Activated CD8-positive, alpha-beta T cell treated with anti-CD3 and anti-CD28 coated beads for 36 hours (primary cell): ENCODE results near the gene SSBP1. TPM values are rescaled to one million over a fixed set of nuclear protein-coding genes. Genes with fewer than 3 reads are reported as not detected.
"Not testable (repeated sequence)": the region's sequence is repeated elsewhere in the genome, so short reads cannot be mapped to it uniquely, and the experiment has no call there.

Experiments
- ATAC-seq: fragments of 200-7000 bp; cut with Tn5 transposase; one replicate; pipeline ENCODE4 v1.10.0; 2021; ENCODE audit warnings: mild to moderate bottlenecking, moderate library complexity
- CTCF ChIA-PET: fragments of 350-600 bp; sonication (Branson Sonifier 250); formaldehyde crosslinking; loops from one replicate; lab custom pipeline; 2021; ENCODE audit warnings: antibody characterized with exemption; lab: Charles Lee
- POLR2A ChIA-PET: fragments of 350-600 bp; sonication (Branson Sonifier 250); formaldehyde crosslinking; loops from one replicate; lab custom pipeline; 2021; ENCODE audit warnings: antibody characterized with exemption; lab: Charles Lee
- DNase-seq: peaks from one replicate; pipeline ENCODE4 v3.0.0-alpha.2; 2020
- H3K27ac Mint-ChIP-seq: one replicate; pipeline ENCODE4 v1.8.0; 2021; ENCODE audit warnings: mild to moderate bottlenecking, mixed read lengths
- H3K27me3 Mint-ChIP-seq: one replicate; pipeline ENCODE4 v1.8.0; 2021; ENCODE audit warnings: mixed read lengths
- H3K36me3 Mint-ChIP-seq: one replicate; pipeline ENCODE4 v1.8.0; 2021; ENCODE audit warnings: low read depth, mixed read lengths
- H3K4me1 Mint-ChIP-seq: one replicate; pipeline ENCODE4 v1.8.0; 2021; ENCODE audit warnings: low read depth, mixed read lengths
- H3K4me3 Mint-ChIP-seq: one replicate; pipeline ENCODE4 v1.8.0; 2021; ENCODE audit warnings: mild to moderate bottlenecking, moderate library complexity, mixed read lengths
- H3K9me3 Mint-ChIP-seq: one replicate; pipeline ENCODE4 v1.8.0; 2021; ENCODE audit warnings: mixed read lengths
- intact Hi-C: fragments of 100-400 bp; cut with micrococcal nuclease; formaldehyde crosslinking; loops from one replicate; pipeline ENCODE4 v1.10.0; 2022
- total RNA-seq, 2 experiments: library from RNA; stranded (reverse); gene quantifications; one replicate each; pipeline ENCODE4 v1.2.3, GENCODE V29; 2021
- TF ChIP-seq, protein P1 (sequence below): fragments of 200-600 bp; IDR thresholded peaks from one replicate; pipeline ENCODE4 v1.8.0; 2022; ENCODE audit warnings: antibody characterized with exemption, mild to moderate bottlenecking

Gene SSBP1
- total RNA-seq, 2 experiments from 2014 or later: 247 to 249 TPM

DNA sequence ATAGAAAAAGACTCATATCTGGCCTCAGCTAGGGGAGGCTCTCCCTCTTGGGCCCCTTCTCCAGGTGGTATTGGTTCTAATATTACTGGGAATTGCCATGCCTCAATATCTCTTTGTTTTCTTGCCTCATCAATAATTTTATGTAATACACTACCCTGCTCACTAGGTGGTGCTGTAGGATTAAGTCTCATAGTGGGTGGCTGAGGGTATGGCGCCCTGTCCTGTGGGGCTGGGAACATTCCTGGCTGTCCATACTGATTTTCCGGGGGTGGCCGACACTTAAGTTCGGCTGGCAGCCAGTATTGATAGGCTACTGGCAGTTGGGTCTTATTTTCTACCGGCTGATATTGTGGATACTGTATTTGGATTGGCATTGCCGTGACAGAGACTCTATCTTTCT is 16.8 kb downstream of the SSBP1 start:
- CTCF ChIA-PET: interaction anchor here (1.5 kb wide), 1 partner anchor 13 kb away, joined by 7 read pairs; no protein-coding TSS in a partner anchor
- DNase-seq (peak; percentile 5), ATAC-seq (no peak)
- H3K9me3 Mint-ChIP-seq: peaks cover 20% of the 10 kb centered on the region
- TF ChIP-seq, protein P1, sequence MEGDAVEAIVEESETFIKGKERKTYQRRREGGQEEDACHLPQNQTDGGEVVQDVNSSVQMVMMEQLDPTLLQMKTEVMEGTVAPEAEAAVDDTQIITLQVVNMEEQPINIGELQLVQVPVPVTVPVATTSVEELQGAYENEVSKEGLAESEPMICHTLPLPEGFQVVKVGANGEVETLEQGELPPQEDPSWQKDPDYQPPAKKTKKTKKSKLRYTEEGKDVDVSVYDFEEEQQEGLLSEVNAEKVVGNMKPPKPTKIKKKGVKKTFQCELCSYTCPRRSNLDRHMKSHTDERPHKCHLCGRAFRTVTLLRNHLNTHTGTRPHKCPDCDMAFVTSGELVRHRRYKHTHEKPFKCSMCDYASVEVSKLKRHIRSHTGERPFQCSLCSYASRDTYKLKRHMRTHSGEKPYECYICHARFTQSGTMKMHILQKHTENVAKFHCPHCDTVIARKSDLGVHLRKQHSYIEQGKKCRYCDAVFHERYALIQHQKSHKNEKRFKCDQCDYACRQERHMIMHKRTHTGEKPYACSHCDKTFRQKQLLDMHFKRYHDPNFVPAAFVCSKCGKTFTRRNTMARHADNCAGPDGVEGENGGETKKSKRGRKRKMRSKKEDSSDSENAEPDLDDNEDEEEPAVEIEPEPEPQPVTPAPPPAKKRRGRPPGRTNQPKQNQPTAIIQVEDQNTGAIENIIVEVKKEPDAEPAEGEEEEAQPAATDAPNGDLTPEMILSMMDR: peak; percentile 61
- no peaks in the 10 kb centered on the region for H3K27me3 Mint-ChIP-seq
- no peak overlapping the region for H3K27ac Mint-ChIP-seq
- no peaks in the 10 kb centered on the region for H3K4me1 Mint-ChIP-seq
- no peak overlapping the region for H3K4me3 Mint-ChIP-seq
- POLR2A ChIA-PET: no interaction called here
- intact Hi-C loops: no loop called here
- peaks cover 74% of the 10 kb centered on the region for H3K36me3 Mint-ChIP-seq

DNA sequence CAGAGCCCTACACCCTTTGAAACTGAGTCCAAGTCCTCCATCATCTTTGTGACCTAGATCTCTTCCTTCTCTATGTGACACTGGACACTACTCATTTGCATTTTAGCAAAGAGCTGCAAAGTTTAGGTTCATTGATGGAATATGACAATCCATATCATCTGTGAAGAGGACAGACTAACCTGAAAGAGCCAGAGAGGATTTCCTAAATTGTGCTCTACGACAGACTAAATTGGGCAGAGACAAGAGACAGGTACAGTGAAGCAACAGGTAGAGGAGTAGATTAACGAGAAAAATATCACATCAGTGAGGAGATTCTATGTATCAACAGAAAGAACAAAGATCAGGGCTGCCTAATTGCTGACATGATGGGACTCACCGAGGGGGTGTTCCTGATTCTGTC is 25.6 kb downstream of the SSBP1 start, which contains the start of gene TAS2R3:
Gene TAS2R3 (plus strand): TSS at position 301 of the 400 bp plus-strand sequence. CDS start 62 bp downstream, at position 363.
- H3K27me3 Mint-ChIP-seq: no peaks in the 10 kb centered on the region
- no peaks in the 10 kb centered on the region for H3K9me3 Mint-ChIP-seq
- POLR2A ChIA-PET: interaction anchor here (1.1 kb wide), 1 partner anchor 22 kb away, joined by 3 read pairs; no protein-coding TSS in a partner anchor
- no peak for ATAC-seq
- CTCF ChIA-PET: interaction anchor here (1.1 to 1.8 kb wide), 4 partner anchors 10 to 109 kb away, joined by 4 to 6 read pairs (median 4); no protein-coding TSS in a partner anchor
- H3K36me3 Mint-ChIP-seq: peaks cover 53% of the 10 kb centered on the region
- TF ChIP-seq, protein P1: no peak
- H3K4me3 Mint-ChIP-seq: no peak within 1 kb of the TSS
- no peak within 1 kb of the TSS for H3K27ac Mint-ChIP-seq
- H3K4me1 Mint-ChIP-seq: no peaks in the 10 kb centered on the region
- intact Hi-C loops: no loop called here
- DNase-seq: no peak

DNA sequence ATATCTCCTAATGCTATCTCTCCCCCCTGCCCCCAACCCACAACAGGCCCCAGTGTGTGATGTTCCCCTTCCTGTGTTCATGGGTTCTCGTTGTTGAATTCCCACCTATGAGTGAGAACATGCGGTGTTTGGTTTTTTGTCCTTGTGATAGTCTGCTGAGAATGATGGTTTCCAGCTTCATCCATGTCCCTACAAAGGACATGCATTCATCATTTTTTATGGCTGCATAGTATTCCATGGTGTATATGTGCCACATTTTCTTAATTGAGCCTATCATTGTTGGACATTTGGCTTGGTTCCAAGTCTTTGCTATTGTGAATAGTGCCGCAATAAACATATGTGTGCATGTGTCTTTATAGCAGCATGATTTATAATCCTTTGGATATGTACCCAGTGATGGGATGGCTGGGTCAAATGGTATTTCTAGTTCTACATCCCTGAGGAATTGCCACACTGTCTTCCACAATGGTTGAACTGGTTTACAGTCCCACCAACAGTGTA is 32.0 kb downstream of the SSBP1 start:
- CTCF ChIA-PET: not testable (repeated sequence)

DNA sequence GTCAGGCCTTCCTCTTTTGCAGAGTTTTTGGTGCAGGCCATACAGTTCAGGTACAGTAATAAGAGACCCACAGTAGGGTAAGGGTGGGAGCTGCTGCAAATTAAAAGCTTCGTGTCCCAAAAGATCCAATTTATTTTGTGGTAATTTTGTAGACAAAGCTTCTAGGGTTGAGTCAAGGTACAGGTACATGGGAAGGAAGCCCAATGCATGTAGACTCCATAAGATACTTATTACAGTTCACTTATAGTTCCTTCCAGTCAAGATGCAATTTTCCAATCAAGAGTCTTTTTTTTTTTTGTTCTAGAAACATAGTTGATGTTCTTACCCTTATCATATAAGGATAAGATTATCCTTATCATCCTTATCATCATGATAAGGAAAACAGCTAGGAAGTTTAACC is 38.2 kb downstream of the SSBP1 start, which contains the start of gene TAS2R4:
Gene TAS2R4 (plus strand): TSS at position 301 of the 400 bp plus-strand sequence. CDS start 1,815 bp downstream, outside the sequence.
- Mint-ChIP-seq H3K4me3 (no peak within 1 kb of the TSS), H3K27ac (no peak within 1 kb of the TSS), H3K4me1 (peaks cover 3% of the 10 kb centered on the region), H3K9me3 (no peaks in the 10 kb centered on the region), H3K36me3 (peaks cover 49% of the 10 kb centered on the region), H3K27me3 (no peaks in the 10 kb centered on the region)
- DNase-seq: no peak
- ATAC-seq: no peak
- ChIA-PET CTCF (interaction anchor here (2.1 kb wide), 1 partner anchor 10 kb away, joined by 12 read pairs; no protein-coding TSS in a partner anchor), POLR2A (no interaction called here)
- TF ChIP-seq, protein P1: no peak
- intact Hi-C loops: no loop called here

More for the DNA sequence above, 32.0 kb downstream of the SSBP1 start:
- ATAC-seq, H3K27me3 Mint-ChIP-seq, H3K27ac Mint-ChIP-seq, intact Hi-C loops, H3K4me3 Mint-ChIP-seq, DNase-seq, H3K9me3 Mint-ChIP-seq, H3K4me1 Mint-ChIP-seq, POLR2A ChIA-PET: not testable (repeated sequence)
- H3K36me3 Mint-ChIP-seq: peaks cover 50% of the 10 kb centered on the region

DNA sequence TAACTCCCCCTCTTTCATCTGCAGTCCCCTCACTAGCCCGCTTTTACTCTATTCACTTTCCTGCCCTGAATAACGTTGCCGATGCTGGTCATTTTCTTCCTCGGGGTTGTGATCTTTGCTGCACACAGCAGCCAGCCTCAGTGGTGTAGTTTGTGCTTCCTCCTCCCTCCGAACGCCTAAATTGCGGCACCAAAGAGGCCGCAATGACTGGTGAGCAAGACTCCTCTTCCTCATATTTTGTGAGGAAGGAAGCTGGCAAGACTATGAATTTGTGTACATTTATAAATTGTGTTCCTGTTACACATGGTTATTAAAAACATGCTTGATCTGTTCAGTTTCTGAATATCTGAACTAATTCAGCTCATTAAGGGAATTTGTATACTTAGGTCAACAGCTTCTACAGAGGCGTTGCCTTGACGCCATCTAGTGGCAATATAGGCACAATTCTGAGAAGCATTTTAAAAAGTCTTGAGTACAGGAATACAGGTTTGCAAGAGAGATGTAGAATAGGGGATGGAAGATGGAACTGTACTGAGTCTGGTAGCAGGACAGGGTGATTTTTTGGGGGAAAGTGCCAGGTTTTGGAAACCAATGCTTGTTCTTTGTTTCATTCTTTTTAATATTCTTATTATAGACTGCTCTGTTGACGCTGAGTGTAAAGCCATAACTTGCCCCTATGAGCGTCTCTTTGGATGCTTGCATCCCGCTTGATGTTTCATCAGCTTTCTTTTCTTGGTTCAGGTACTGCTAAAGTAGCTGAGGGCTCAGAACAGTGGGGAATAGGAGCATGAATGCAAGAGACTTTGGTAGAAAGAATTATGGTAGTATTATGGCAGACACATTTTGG is 47.8 kb downstream of the SSBP1 start:
- Mint-ChIP-seq H3K27ac (no peak overlapping the region), H3K4me3 (no peak overlapping the region), H3K27me3 (no peaks in the 10 kb centered on the region), H3K4me1 (no peaks in the 10 kb centered on the region), H3K9me3 (no peaks in the 10 kb centered on the region), H3K36me3 (peaks cover 10% of the 10 kb centered on the region)
- intact Hi-C loops: no loop called here
- TF ChIP-seq, protein P1: peak; percentile 83
- ATAC-seq: peak; percentile 64
- POLR2A ChIA-PET: interaction anchor here (0.5 kb wide), 1 partner anchor 976 kb away, joined by 3 read pairs; no protein-coding TSS in a partner anchor
- CTCF ChIA-PET: interaction anchor here (0.6 to 2.5 kb wide), 20 partner anchors 9 to 358 kb away, joined by 3 to 14 read pairs (median 4); partner anchors contain the start of genes TAS2R4 and WEE2
- peak; percentile 33 for DNase-seq
